HG03565 (cell line): ENCODE data around the gene ERAP2.
A peak's percentile ranks its signal among the peaks of the same experiment; 100 is the strongest.

Source experiments
- ATAC-seq: cut with Tn5 transposase; IDR thresholded peaks from one replicate; pipeline ENCODE4 v1.9.1; 2021; ENCODE audit warnings: mild to moderate bottlenecking, moderate library complexity; ENCODE audit not compliant: unreplicated experiment

The ERAP2 gene

GRCh38 chr5:96952974-96953730, 76.9 kb downstream of the ERAP2 start:
- ATAC-seq = no peak

GRCh38 chr5:96957254-96958049, 81.2 kb downstream of the ERAP2 start:
- peak; percentile 36 for ATAC-seq

GRCh38 chr5:96958977-96959376, 82.7 kb downstream of the ERAP2 start:
- no peak for ATAC-seq

- peak; percentile 64 for ATAC-seq
These were observed 84.8 kb downstream of the ERAP2 start for GRCh38 chr5:96961053-96961452.

- no peak for ATAC-seq
These were observed 86.3 kb downstream of the ERAP2 start for GRCh38 chr5:96962540-96962991.

GRCh38 chr5:96963267-96963666, 87.0 kb downstream of the ERAP2 start:
- peak; percentile 26 for ATAC-seq

- no peak for ATAC-seq
These were observed 90.5 kb downstream of the ERAP2 start for GRCh38 chr5:96966801-96967200.

- ATAC-seq = no peak
These were observed 91.1 kb downstream of the ERAP2 start for GRCh38 chr5:96967400-96967799.

- ATAC-seq = no peak
These were observed 91.8 kb downstream of the ERAP2 start for GRCh38 chr5:96968074-96968473.

GRCh38 chr5:96968614-96969013, 92.3 kb downstream of the ERAP2 start:
- no peak for ATAC-seq
